HUES48 (cell line): ENCODE measurements around the gene RANBP9.

Experiments
- H3K27ac ChIP-seq: one replicate; pipeline ENCODE4 v1.7.0; 2013; ENCODE audit warnings: low read depth, low read length, inconsistent platforms
- H3K27me3 ChIP-seq: 2 replicates; pipeline ENCODE4 v1.6.1; 2013; ENCODE audit warnings: mild to moderate bottlenecking, low read length; ENCODE audit not compliant: control insufficient read depth, insufficient read depth
- H3K36me3 ChIP-seq: 2 replicates; pipeline ENCODE4 v1.6.1; 2013; ENCODE audit warnings: low read length; ENCODE audit not compliant: control insufficient read depth, insufficient read depth
- H3K4me1 ChIP-seq: 2 replicates; pipeline ENCODE4 v1.6.1; 2013; ENCODE audit warnings: mild to moderate bottlenecking, low read length; ENCODE audit not compliant: control insufficient read depth, insufficient read depth
- H3K4me3 ChIP-seq: 2 replicates; pipeline ENCODE4 v1.5.1; 2013; ENCODE audit warnings: mild to moderate bottlenecking, low read depth, low read length
- H3K9ac ChIP-seq: 2 replicates; pipeline ENCODE4 v1.6.1; 2013; ENCODE audit warnings: mild to moderate bottlenecking, low read depth, low read length, moderate library complexity
- H3K9me3 ChIP-seq: 2 replicates; pipeline ENCODE4 v1.6.1; 2013; ENCODE audit warnings: low read length; ENCODE audit not compliant: control insufficient read depth, insufficient read depth

Gene RANBP9

DNA sequence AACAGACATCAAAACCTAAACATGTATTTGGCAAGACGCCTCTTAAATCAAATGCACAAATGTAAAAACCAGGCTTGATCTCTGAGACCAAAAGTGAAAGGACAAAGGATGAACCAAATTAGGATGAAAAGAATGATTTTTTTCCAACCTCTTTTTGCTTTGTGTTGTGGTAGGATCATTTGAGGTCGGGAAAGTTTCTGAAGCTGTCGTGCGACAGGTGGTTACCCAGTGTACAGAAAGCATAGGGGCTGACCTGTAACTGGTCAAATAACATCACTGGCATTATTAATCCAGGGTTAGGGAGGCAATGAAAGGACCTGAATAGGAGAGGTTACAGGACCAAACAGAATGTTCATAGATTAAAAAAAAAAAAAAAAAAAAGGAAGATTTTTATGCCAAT is 114.6 kb downstream of the RANBP9 start:
- H3K27me3 ChIP-seq, result no peaks in the 10 kb centered on the region
- H3K4me3 ChIP-seq, result no peak overlapping the region
- H3K9me3 ChIP-seq, result no peaks in the 10 kb centered on the region
- peaks cover 65% of the 10 kb centered on the region for H3K36me3 ChIP-seq
- H3K27ac ChIP-seq, result no peak overlapping the region
- no peak overlapping the region for H3K9ac ChIP-seq
- no peaks in the 10 kb centered on the region for H3K4me1 ChIP-seq

- H3K27ac ChIP-seq, result no peak overlapping the region
- H3K9me3 ChIP-seq, result no peaks in the 10 kb centered on the region
- no peak overlapping the region for H3K9ac ChIP-seq
- H3K36me3 ChIP-seq, result peaks cover 56% of the 10 kb centered on the region
- H3K27me3 ChIP-seq, result no peaks in the 10 kb centered on the region
- no peak overlapping the region for H3K4me3 ChIP-seq
- no peaks in the 10 kb centered on the region for H3K4me1 ChIP-seq
Measured at GRCh38 chr6:13593720-13594119, 117.9 kb downstream of the RANBP9 start.

DNA sequence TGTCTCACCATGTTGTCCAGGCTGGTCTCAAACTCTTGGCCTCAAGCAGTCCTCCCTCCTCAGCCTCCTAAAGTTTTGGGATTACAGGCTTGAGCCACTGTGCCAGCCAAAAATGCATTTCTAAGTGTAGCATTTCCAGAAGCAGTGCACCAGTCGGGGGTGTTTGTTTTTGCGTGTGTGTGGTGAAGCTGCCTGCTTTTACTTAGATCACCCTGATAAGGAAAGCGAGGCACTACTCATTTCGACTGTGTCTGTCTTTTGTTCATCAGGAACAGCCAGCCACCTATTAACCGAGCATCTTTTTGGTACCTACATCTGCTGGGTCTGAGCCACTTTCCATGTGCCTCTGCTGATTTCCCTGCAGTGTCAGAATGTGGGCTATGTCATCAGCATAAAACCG is 118.5 kb downstream of the RANBP9 start:
- H3K36me3 ChIP-seq, result peaks cover 61% of the 10 kb centered on the region
- no peaks in the 10 kb centered on the region for H3K4me1 ChIP-seq
- no peaks in the 10 kb centered on the region for H3K27me3 ChIP-seq
- no peak overlapping the region for H3K9ac ChIP-seq
- H3K9me3 ChIP-seq, result no peaks in the 10 kb centered on the region
- H3K4me3 ChIP-seq, result no peak overlapping the region
- no peak overlapping the region for H3K27ac ChIP-seq

- Histone ChIP-seq H3K27ac (no peak overlapping the region), H3K9ac (no peak overlapping the region), H3K4me3 (no peak overlapping the region), H3K4me1 (no peaks in the 10 kb centered on the region), H3K36me3 (peaks cover 64% of the 10 kb centered on the region), H3K9me3 (no peaks in the 10 kb centered on the region), H3K27me3 (no peaks in the 10 kb centered on the region)
Measured at GRCh38 chr6:13591205-13591921, 120.3 kb downstream of the RANBP9 start.

GRCh38 chr6:13590574-13591153 is 121.0 kb downstream of the RANBP9 start:
- H3K4me1 ChIP-seq, result no peaks in the 10 kb centered on the region
- H3K27ac ChIP-seq, result no peak overlapping the region
- H3K27me3 ChIP-seq, result no peaks in the 10 kb centered on the region
- H3K9ac ChIP-seq, result no peak overlapping the region
- H3K9me3 ChIP-seq, result no peaks in the 10 kb centered on the region
- peaks cover 57% of the 10 kb centered on the region for H3K36me3 ChIP-seq
- no peak overlapping the region for H3K4me3 ChIP-seq

DNA sequence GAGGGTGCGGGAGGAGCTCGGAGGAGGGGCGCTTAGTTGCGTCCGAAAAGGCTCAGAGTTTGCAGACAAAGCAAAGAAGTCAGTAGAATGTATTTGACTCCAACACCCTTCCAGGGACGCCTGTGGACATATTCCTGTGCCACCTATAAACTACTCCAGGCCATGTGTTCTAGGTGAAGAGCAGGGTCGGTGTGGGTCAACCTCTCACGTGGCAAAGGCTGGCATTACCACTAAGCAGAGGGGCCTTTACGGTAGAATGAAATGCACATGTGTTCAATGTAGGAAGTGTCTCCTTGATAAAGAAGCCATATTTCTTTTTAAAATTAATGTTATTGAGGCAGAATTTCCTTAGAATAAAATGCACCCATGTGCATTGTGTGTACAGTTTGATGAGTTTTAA is 121.8 kb downstream of the RANBP9 start:
- H3K27me3 ChIP-seq, result no peaks in the 10 kb centered on the region
- no peak overlapping the region for H3K27ac ChIP-seq

GRCh38 chr6:13586603-13587542 is 124.8 kb downstream of the RANBP9 start:
- H3K27me3 ChIP-seq, result no peaks in the 10 kb centered on the region
- no peaks in the 10 kb centered on the region for H3K9me3 ChIP-seq
- H3K4me3 ChIP-seq, result no peak overlapping the region
- H3K27ac ChIP-seq, result no peak overlapping the region
- H3K9ac ChIP-seq, result no peak overlapping the region
- peaks cover 37% of the 10 kb centered on the region for H3K36me3 ChIP-seq
- H3K4me1 ChIP-seq, result no peaks in the 10 kb centered on the region

More for the DNA sequence above, 121.8 kb downstream of the RANBP9 start:
- Histone ChIP-seq H3K36me3 (peaks cover 50% of the 10 kb centered on the region), H3K4me3 (no peak overlapping the region), H3K9ac (no peak overlapping the region), H3K4me1 (no peaks in the 10 kb centered on the region), H3K9me3 (no peaks in the 10 kb centered on the region)

- Histone ChIP-seq H3K4me1 (no peaks in the 10 kb centered on the region), H3K4me3 (no peak overlapping the region), H3K9me3 (no peaks in the 10 kb centered on the region), H3K27me3 (no peaks in the 10 kb centered on the region), H3K9ac (no peak overlapping the region), H3K27ac (no peak overlapping the region), H3K36me3 (peaks cover 23% of the 10 kb centered on the region)
Measured at GRCh38 chr6:13581700-13582229, 129.9 kb downstream of the RANBP9 start.

DNA sequence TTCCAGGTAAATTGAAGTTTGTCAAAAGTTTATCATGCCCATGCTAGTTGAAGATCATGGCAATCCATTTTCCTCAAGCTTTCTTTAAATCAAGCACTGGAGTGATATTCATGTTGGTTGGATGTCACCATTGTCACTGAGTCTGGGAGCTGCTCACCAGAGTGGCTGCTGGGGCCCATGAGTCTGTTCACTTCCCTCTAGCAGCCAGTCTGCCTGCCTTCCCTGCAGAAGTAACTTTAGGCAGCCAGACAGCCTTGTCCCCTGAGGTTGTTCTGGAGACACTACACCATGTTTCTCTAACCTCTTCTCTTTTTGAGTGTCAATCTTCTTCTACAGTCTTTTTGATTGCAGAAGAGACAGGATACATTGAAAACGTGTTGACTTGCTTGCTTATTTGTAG is 131.7 kb downstream of the RANBP9 start:
- H3K27me3 ChIP-seq, result no peaks in the 10 kb centered on the region
- H3K27ac ChIP-seq, result no peak overlapping the region
- no peak overlapping the region for H3K4me3 ChIP-seq
- H3K9ac ChIP-seq, result no peak overlapping the region
- H3K4me1 ChIP-seq, result no peaks in the 10 kb centered on the region; the same call in 1 of the 2 replicates
- H3K36me3 ChIP-seq, result peaks cover 20% of the 10 kb centered on the region
- no peaks in the 10 kb centered on the region for H3K9me3 ChIP-seq

- H3K9me3 ChIP-seq, result no peaks in the 10 kb centered on the region
- H3K27ac ChIP-seq, result no peak overlapping the region
- H3K27me3 ChIP-seq, result no peaks in the 10 kb centered on the region
- H3K9ac ChIP-seq, result no peak overlapping the region
- no peak overlapping the region for H3K4me3 ChIP-seq
- peaks cover 18% of the 10 kb centered on the region for H3K36me3 ChIP-seq
- peaks cover 7% of the 10 kb centered on the region for H3K4me1 ChIP-seq
Measured at GRCh38 chr6:13577926-13578325, 133.7 kb downstream of the RANBP9 start.
